Right atrium auricular region (tissue), 2 donors: Measurements from ENCODE around the gene CNTFR. TPM values are rescaled to one million over a fixed set of nuclear protein-coding genes. Genes with fewer than 3 reads are reported as not detected.

ENCODE experiments used
- DNase-seq: peaks from one replicate; pipeline ENCODE4 v3.0.0-alpha.2; 2019; ENCODE audit warnings: low spot score
- H3K27ac ChIP-seq, 2 donors: fragments of 200-600 bp; sonication (generic); 1 replicate in 1 of 2; 2 replicates in 1 of 2; pipeline ENCODE4 v1.5.1; 2016 to 2019
- H3K27me3 ChIP-seq, 2 donors: fragments of 200-600 bp; sonication (generic); one replicate each; pipeline versions ENCODE4 v1.5.1 to v1.6.0; 2017 to 2019
- H3K36me3 ChIP-seq: fragments of 200-600 bp; sonication (generic); one replicate; pipeline ENCODE4 v1.5.1; 2016
- H3K4me1 ChIP-seq, 2 donors: fragments of 200-600 bp; sonication (generic); one replicate each; pipeline versions ENCODE4 v1.5.1 to v1.6.0; 2017 to 2019
- H3K4me3 ChIP-seq, 2 donors: fragments of 200-600 bp; sonication (generic); 1 replicate in 1 of 2; 2 replicates in 1 of 2; pipeline ENCODE4 v1.5.1; 2017 to 2019; ENCODE audit warnings: mild to moderate bottlenecking in 1 of 2, moderate library complexity in 1 of 2
- H3K9me3 ChIP-seq, 2 donors: fragments of 200-600 bp; sonication (generic); one replicate each; pipeline ENCODE4 v1.5.1; 2019
- CTCF ChIP-seq, 2 donors: fragments of 200-600 bp; sonication (generic); IDR thresholded peaks; one replicate each; pipeline ENCODE4 v1.5.1; 2019; ENCODE audit warnings: antibody characterized with exemption in 2 of 2
- total RNA-seq, 2 donors: library from RNA; depleted of rRNA; stranded (reverse); fragments of >200 nt; gene quantifications; one replicate each; pipeline ENCODE4 v1.1.0, GENCODE V29; 2016

CNTFR gene
- total RNA-seq, 2 donors from 2014 or later, result 6.6 to 23.3 TPM

GRCh38 chr9:34565856-34566255 is 23.7 kb downstream of the CNTFR start:
- Histone ChIP-seq H3K27me3 (no peaks in the 10 kb centered on the region), H3K36me3 (no peaks in the 10 kb centered on the region), H3K4me3 (no peak overlapping the region), H3K27ac (no peak overlapping the region), H3K9me3 (no peaks in the 10 kb centered on the region), H3K4me1 (peaks cover 0 to 41% of the 10 kb centered on the region in 2 donors)
- TF ChIP-seq CTCF (IDR thresholded peaks at IDR 0.05), result no peak
- no peak for DNase-seq

DNA sequence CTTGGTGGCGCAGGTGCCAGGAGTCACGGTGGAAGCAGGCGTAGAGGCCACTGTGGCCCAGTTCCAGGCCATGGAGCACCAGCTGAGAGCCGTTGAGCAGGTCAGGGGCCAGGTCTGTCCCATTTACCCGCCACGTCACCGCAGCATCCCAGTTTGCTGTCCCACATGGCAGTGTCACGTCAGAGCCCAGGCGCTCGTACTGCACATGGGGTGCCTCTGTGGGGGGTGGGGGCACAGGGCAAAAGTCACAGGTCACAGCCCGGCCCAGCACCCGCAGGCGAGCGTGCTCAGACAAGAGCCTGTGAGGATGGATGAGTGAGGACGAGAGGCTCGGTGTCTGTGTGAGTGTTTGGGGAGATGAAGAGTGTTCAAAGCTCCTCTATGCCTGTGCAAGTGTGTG is 24.9 kb downstream of the CNTFR start:
- Histone ChIP-seq H3K36me3 (no peaks in the 10 kb centered on the region), H3K4me3 (no peak overlapping the region), H3K9me3 (no peaks in the 10 kb centered on the region), H3K27me3 (no peaks in the 10 kb centered on the region), H3K4me1 (peaks cover 0 to 43% of the 10 kb centered on the region in 2 donors), H3K27ac (no peak overlapping the region)
- no peak for DNase-seq
- TF ChIP-seq CTCF (IDR thresholded peaks at IDR 0.05), result no peak

DNA sequence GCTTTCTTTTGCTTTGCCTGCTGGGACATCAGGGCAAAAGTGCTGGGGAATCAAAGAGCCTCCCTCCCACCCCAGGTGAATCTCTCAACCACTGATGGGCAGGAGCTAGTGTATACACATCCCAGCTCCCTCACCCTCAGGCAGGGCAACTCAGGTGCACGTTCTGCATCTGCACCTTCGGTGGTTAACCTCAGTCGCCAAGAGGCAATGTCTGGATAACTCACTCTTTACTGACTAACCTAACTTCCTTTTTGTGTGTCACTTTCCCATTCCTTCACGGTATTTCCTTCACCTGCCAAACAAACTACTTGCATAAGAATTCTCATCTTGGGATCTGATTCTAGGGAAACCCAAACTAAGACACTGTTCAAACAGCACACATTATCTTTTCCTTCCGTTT is 26.3 kb downstream of the CNTFR start:
- TF ChIP-seq CTCF (IDR thresholded peaks at IDR 0.05), result no peak
- Histone ChIP-seq H3K27ac (no peak overlapping the region), H3K9me3 (no peaks in the 10 kb centered on the region), H3K4me3 (no peak overlapping the region), H3K4me1 (peaks cover 0 to 51% of the 10 kb centered on the region in 2 donors), H3K27me3 (no peaks in the 10 kb centered on the region), H3K36me3 (no peaks in the 10 kb centered on the region)
- DNase-seq, result no peak

DNA sequence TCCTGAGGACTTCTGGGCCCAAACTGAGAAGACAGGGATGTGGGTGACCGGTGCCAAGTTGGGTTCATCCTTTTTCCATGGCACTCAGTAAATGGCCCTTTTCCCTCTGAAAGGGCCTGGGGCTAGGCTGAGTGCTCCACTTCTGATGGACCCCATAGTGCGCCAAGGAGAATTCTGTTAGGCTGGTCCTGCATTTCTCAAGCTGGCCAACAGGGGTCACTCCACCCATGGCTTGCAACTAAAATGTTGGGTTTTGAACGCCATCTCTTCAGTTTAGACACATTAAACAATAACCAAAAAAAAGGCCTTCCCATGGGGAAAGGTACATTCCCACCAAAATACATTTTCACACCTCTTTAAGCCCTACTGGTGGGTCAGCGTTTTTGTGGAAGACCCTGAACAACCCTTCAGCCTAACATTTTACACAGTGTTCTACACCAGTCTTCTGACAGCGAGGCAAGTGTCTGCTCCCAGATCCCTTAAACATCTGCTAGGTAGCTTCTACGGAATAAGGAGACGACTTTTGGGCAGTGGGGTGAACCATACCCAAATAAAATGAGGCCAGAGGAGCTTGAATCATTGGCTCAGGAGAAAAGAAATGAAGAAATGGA is 27.3 kb downstream of the CNTFR start:
- TF ChIP-seq CTCF (IDR thresholded peaks at IDR 0.05), result no peak
- Histone ChIP-seq H3K9me3 (no peaks in the 10 kb centered on the region), H3K4me3 (no peak overlapping the region), H3K4me1 (peaks cover 0 to 43% of the 10 kb centered on the region in 2 donors), H3K27ac (no peak overlapping the region), H3K36me3 (no peaks in the 10 kb centered on the region), H3K27me3 (no peaks in the 10 kb centered on the region)
- DNase-seq, result no peak

GRCh38 chr9:34560599-34561214 is 28.8 kb downstream of the CNTFR start:
- Histone ChIP-seq H3K9me3 (no peaks in the 10 kb centered on the region), H3K4me3 (no peak overlapping the region), H3K36me3 (no peaks in the 10 kb centered on the region), H3K27me3 (no peaks in the 10 kb centered on the region), H3K27ac (no peak overlapping the region), H3K4me1 (peaks cover 0 to 33% of the 10 kb centered on the region in 2 donors)
- no peak for DNase-seq
- no peak for TF ChIP-seq CTCF (IDR thresholded peaks at IDR 0.05)
